Colonic mucosa (tissue), 4 donors: ENCODE measurements around the gene SLC30A10. TPM values are rescaled to one million over a fixed set of nuclear protein-coding genes. Genes with fewer than 3 reads are reported as not detected.

Experiments used
- DNase-seq: peaks from one replicate; pipeline ENCODE4 v3.0.0-alpha.2; 2020
- H3K27ac ChIP-seq: fragments of 200-600 bp; one replicate; pipeline ENCODE4 v1.8.0; 2021
- H3K27me3 ChIP-seq: fragments of 200-600 bp; one replicate; pipeline ENCODE4 v1.8.0; 2021
- H3K36me3 ChIP-seq: fragments of 200-600 bp; one replicate; pipeline ENCODE4 v1.8.0; 2021
- H3K4me1 ChIP-seq: fragments of 200-600 bp; one replicate; pipeline ENCODE4 v1.8.0; 2021; ENCODE audit warnings: mild to moderate bottlenecking
- H3K4me3 ChIP-seq: fragments of 200-600 bp; one replicate; pipeline ENCODE4 v1.8.0; 2021
- H3K9ac ChIP-seq, 2 donors: one replicate each; pipeline ENCODE4 v1.7.0; 2013; ENCODE audit warnings: control low read depth in 2 of 2, low read depth in 2 of 2, low read length in 2 of 2
- H3K9me3 ChIP-seq: fragments of 200-600 bp; one replicate; pipeline ENCODE4 v1.8.0; 2021
- intact Hi-C: fragments of 100-400 bp; cut with DNase I; formaldehyde crosslinking; loops from one replicate; pipeline ENCODE4 v1.14.1; 2022
- total RNA-seq, 2 donors: library from RNA; stranded (reverse); fragmentation: NEBNext Ultra II Directional in 1 of 2; extraction: Animal tissue kit (Norgen Biotek cat#: 25700) in 1 of 2; gene quantifications; one replicate each; pipeline ENCODE4 v1.2.1, GENCODE V29; 2021
- TF ChIP-seq, protein P1 (sequence below): fragments of 200-600 bp; IDR thresholded peaks from one replicate; pipeline ENCODE4 v1.8.0; 2022; ENCODE audit warnings: antibody characterized with exemption, mild to moderate bottlenecking
- donor health status: healthy.
- donor health status: DM: no; HTN: no; CAD: no.
- donor health status: DM: no; HTN: no; CAD: no.

Gene SLC30A10
- total RNA-seq, 2 donors from 2014 or later = 10.5 to 32.3 TPM

DNA sequence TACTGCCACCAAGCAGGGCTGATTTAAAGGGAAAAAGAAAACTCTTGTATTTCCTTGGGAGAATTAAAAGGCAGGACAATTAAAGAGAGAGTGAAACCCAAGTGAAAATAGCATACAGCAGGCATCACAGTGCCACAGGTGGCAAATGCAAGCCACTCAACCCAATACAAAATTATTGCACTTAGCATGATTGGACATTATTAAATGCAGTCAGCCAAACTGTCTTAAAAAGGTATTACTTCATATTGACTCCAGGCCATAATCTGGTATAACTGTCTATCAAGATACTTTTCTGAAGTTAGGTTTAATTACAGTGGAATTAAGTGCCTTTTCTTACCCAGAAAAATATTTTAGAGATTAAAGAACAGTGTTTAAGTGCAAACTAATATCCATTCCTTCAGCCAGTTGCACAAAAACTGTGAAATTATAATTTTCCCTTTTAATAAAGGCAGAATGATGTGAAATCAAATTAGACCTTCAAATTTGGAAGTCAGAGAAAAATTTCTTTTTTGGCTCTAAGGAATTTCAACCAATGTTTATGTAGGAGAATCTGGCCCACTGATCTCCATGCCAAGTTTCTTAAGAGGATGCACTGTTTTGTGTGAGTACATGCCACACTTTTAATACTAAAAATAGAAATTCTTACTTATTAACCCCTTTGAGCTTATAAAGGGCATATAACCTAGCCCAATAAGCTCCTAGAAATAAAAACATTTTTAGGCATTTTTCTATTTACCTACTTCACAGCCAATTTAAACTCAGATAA is 15.2 kb downstream of the SLC30A10 start:
- no peaks in the 10 kb centered on the region for H3K4me1 ChIP-seq
- H3K36me3 ChIP-seq = no peaks in the 10 kb centered on the region
- H3K27ac ChIP-seq = no peak overlapping the region
- H3K27me3 ChIP-seq = no peaks in the 10 kb centered on the region
- intact Hi-C loops = no loop called here
- no peak overlapping the region for H3K9ac ChIP-seq
- TF ChIP-seq, protein P1, sequence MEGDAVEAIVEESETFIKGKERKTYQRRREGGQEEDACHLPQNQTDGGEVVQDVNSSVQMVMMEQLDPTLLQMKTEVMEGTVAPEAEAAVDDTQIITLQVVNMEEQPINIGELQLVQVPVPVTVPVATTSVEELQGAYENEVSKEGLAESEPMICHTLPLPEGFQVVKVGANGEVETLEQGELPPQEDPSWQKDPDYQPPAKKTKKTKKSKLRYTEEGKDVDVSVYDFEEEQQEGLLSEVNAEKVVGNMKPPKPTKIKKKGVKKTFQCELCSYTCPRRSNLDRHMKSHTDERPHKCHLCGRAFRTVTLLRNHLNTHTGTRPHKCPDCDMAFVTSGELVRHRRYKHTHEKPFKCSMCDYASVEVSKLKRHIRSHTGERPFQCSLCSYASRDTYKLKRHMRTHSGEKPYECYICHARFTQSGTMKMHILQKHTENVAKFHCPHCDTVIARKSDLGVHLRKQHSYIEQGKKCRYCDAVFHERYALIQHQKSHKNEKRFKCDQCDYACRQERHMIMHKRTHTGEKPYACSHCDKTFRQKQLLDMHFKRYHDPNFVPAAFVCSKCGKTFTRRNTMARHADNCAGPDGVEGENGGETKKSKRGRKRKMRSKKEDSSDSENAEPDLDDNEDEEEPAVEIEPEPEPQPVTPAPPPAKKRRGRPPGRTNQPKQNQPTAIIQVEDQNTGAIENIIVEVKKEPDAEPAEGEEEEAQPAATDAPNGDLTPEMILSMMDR = no peak
- H3K4me3 ChIP-seq = no peak overlapping the region
- no peaks in the 10 kb centered on the region for H3K9me3 ChIP-seq
- DNase-seq = no peak

DNA sequence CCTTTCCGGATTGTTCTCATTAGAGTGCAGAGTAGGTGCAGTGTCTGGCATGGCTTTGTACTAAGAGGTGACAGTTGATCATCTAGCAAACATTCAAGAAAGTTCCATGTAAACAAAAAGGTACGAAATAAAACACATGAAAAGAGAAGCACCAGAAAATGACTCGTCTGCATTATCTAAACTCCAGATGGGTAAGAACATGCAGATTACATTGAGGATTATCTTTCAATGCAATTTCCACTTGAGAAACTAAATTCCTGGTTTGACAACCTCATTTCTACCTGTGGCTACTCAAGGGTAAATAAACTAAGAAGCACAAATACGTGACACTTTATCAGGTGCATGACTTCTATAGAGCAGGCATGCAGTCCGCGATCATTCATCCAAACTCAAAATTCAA is 17.6 kb downstream of the SLC30A10 start:
- Histone ChIP-seq H3K4me3 (no peak overlapping the region), H3K4me1 (no peaks in the 10 kb centered on the region), H3K27me3 (peaks cover 4% of the 10 kb centered on the region), H3K36me3 (no peaks in the 10 kb centered on the region), H3K9ac (no peak overlapping the region), H3K9me3 (no peaks in the 10 kb centered on the region), H3K27ac (no peak overlapping the region)
- intact Hi-C loops = no loop called here
- no peak for DNase-seq
- TF ChIP-seq, protein P1 = no peak

DNA sequence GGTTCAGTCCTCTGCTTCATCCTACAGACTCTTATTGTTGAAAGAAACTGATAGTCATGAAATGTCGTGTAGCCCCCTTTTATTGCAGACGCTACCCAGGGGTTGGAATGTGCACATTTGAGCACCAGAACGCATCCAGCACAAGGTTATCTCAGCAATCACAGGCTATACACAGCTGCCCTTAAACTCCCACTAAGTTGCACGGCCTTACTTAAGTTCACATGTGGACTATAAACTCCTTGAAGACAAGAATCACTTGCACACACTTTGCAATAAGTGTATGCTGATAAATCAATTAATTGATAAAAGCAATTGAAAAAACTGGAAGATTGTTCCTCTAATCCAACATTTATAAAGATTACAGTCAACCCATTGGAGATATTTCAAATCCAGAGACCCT is 18.9 kb downstream of the SLC30A10 start:
- Histone ChIP-seq H3K4me3 (no peak overlapping the region), H3K36me3 (no peaks in the 10 kb centered on the region), H3K9ac (no peak overlapping the region), H3K4me1 (no peaks in the 10 kb centered on the region), H3K9me3 (no peaks in the 10 kb centered on the region), H3K27me3 (peaks cover 4% of the 10 kb centered on the region), H3K27ac (no peak overlapping the region)
- TF ChIP-seq, protein P1 = no peak
- intact Hi-C loops = no loop called here
- DNase-seq = no peak

DNA sequence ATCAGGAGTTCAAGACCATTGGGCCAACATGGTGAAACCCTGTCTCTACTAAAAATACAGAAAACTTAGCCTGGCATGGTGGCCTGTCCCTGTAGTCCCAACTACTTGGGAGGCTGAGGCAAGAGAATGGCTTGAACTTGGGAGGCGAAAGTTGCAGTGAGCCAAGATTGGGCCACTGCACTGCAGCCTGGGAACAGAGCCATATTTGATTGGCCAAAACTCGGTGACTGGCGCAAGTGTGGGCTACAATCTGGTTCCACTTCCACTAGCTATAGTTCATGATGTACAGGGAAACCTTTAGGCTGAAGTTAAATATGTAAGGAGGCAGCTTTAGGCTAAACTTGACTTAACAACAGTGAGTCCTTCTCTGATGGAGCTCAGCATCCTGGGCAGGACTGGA is 20.2 kb downstream of the SLC30A10 start:
- H3K9ac ChIP-seq = no peak overlapping the region
- H3K9me3 ChIP-seq = no peaks in the 10 kb centered on the region
- TF ChIP-seq, protein P1 = no peak
- intact Hi-C loops = no loop called here
- H3K27ac ChIP-seq = no peak overlapping the region
- H3K27me3 ChIP-seq = peaks cover 4% of the 10 kb centered on the region
- H3K4me1 ChIP-seq = no peaks in the 10 kb centered on the region
- DNase-seq = no peak
- no peak overlapping the region for H3K4me3 ChIP-seq
- H3K36me3 ChIP-seq = no peaks in the 10 kb centered on the region

DNA sequence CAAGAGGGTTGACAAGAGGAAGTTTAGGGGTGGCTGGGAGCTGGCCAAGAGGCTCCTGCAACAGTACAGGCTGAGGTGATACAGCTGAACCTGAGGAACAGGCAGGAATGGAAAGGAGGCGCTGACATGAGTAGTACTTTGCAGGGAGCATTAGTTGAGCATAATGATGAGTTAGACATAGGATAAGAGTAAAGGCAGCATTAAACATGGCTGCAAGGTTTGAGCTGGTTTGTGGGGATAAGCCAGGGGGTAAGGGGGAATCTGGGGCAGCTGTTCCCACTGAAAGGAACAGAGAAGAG is 20.6 kb downstream of the SLC30A10 start:
- Histone ChIP-seq H3K4me1 (no peaks in the 10 kb centered on the region), H3K9me3 (no peaks in the 10 kb centered on the region), H3K36me3 (no peaks in the 10 kb centered on the region), H3K27me3 (peaks cover 4% of the 10 kb centered on the region), H3K27ac (no peak overlapping the region), H3K4me3 (no peak overlapping the region), H3K9ac (no peak overlapping the region)
- intact Hi-C loops = no loop called here
- DNase-seq = no peak
- TF ChIP-seq, protein P1 = no peak
